T-cell (primary cell): ENCODE data around the gene ABO. TPM values are rescaled to one million over a fixed set of nuclear protein-coding genes. Genes with fewer than 3 reads are reported as not detected.
"Not testable (repeated sequence)": the region's sequence is repeated elsewhere in the genome, so short reads cannot be mapped to it uniquely, and the experiment has no call there.

Source experiments
- ATAC-seq, 4 experiments: fragments of 200-7000 bp in 3 of 4; fragments of 150-1000 bp in 1 of 4; cut with Tn5 transposase; replicated peaks in 1 of 4; 1 replicate in 3 of 4; 2 replicates in 1 of 4; pipeline ENCODE4 v1.10.0; 2021; ENCODE audit warnings: moderate library complexity in 3 of 4, mild to moderate bottlenecking in 2 of 4, moderate number of reproducible peaks in 1 of 4
- CTCF ChIA-PET, 2 donors: fragments of 300-600 bp; sonication (Branson Sonifier 250); formaldehyde crosslinking; loops; one replicate each; lab custom pipeline; 2022; ENCODE audit warnings: antibody characterized with exemption in 2 of 2; lab: Charles Lee
- POLR2A ChIA-PET, 2 donors: fragments of 300-600 bp; sonication (Branson Sonifier 250); formaldehyde crosslinking; loops; one replicate each; lab custom pipeline; 2022; ENCODE audit warnings: antibody characterized with exemption in 2 of 2; lab: Charles Lee
- DNase-seq, 35 experiments: peaks; one replicate each; pipeline versions ENCODE4 v3.0.0 to v3.0.0-alpha.2; 2013 to 2023
- H3K27ac ChIP-seq: one replicate; pipeline ENCODE4 v1.5.1; 2013; ENCODE audit warnings: low read length
- H3K27me3 ChIP-seq, 2 experiments: replicated peaks in 1 of 2; 1 replicate in 1 of 2; 2 replicates in 1 of 2; pipeline versions ENCODE4 v1.6.1 to v1.7.0; 2013; ENCODE audit warnings: low read length in 1 of 2, mixed read lengths in 1 of 2; ENCODE audit not compliant: control insufficient read depth in 2 of 2, insufficient read depth in 2 of 2; ENCODE audit errors: extremely low read depth in 1 of 2
- H3K36me3 ChIP-seq, 2 donors: 1 replicate in 1 of 2; 2 replicates in 1 of 2; pipeline versions ENCODE4 v1.6.1 to v1.7.0; 2013; ENCODE audit warnings: low read length in 1 of 2; ENCODE audit not compliant: control insufficient read depth in 2 of 2, insufficient read depth in 1 of 2; ENCODE audit errors: extremely low read depth in 1 of 2
- H3K4me1 ChIP-seq, 2 experiments: 1 replicate in 1 of 2; 2 replicates in 1 of 2; pipeline versions ENCODE4 v1.6.1 to v1.7.0; 2013; ENCODE audit warnings: low read length in 2 of 2, mixed read lengths in 1 of 2; ENCODE audit not compliant: insufficient read depth in 2 of 2, control insufficient read depth in 1 of 2; ENCODE audit errors: extremely low read depth in 1 of 2
- H3K4me3 ChIP-seq, 2 donors: 1 replicate in 1 of 2; 2 replicates in 1 of 2; pipeline versions ENCODE4 v1.5.1 to v1.7.0; 2013; ENCODE audit warnings: mild to moderate bottlenecking in 2 of 2, low read length in 1 of 2, moderate library complexity in 1 of 2; ENCODE audit not compliant: control insufficient read depth in 1 of 2; ENCODE audit errors: extremely low read depth in 1 of 2
- H3K9me3 ChIP-seq: 2 replicates; pipeline ENCODE4 v1.7.0; 2013
- H3K27ac Mint-ChIP-seq, 2 donors: one replicate each; pipeline ENCODE4 v1.8.0; 2020 to 2021; ENCODE audit warnings: mild to moderate bottlenecking in 2 of 2, mixed read lengths in 2 of 2
- H3K27me3 Mint-ChIP-seq, 2 donors: one replicate each; pipeline ENCODE4 v1.8.0; 2021 to 2022; ENCODE audit warnings: mixed read lengths in 2 of 2
- H3K36me3 Mint-ChIP-seq: one replicate; pipeline ENCODE4 v1.8.0; 2021; ENCODE audit warnings: mixed read lengths
- H3K4me1 Mint-ChIP-seq, 3 donors: one replicate each; pipeline ENCODE4 v1.8.0; 2020 to 2022; ENCODE audit warnings: mixed read lengths in 3 of 3, mild to moderate bottlenecking in 1 of 3
- H3K4me3 Mint-ChIP-seq, 3 donors: one replicate each; pipeline ENCODE4 v1.8.0; 2020 to 2022; ENCODE audit warnings: mild to moderate bottlenecking in 3 of 3, mixed read lengths in 3 of 3, moderate library complexity in 3 of 3
- H3K9me3 Mint-ChIP-seq, 3 donors: one replicate each; pipeline ENCODE4 v1.8.0; 2020 to 2022; ENCODE audit warnings: mixed read lengths in 3 of 3
- WGBS: methylation state at CpG from one replicate; pipeline ENCODE4 v1.1.5; 2013; ENCODE audit warnings: missing lambda C conversion rate; ENCODE audit not compliant: insufficient coverage; 5-methylcytosine and 5-hydroxymethylcytosine counted together
- total RNA-seq, 35 experiments: library from RNA in 6 of 35; stranded (reverse) in 6 of 35; fragments of 120-200 nt in 1 of 35; gene quantifications; one replicate each; pipeline versions ENCODE4 v1.2.1 to v1.2.4 and lab custom pipeline; 2013 to 2026

The ABO gene
- total RNA-seq, 5 donors from 2014 or later (not counting 1 experiment from before 2014, with no cell fraction given), result 0.06 to 1.8 (median 0.37) TPM; not detected in 1

DNA sequence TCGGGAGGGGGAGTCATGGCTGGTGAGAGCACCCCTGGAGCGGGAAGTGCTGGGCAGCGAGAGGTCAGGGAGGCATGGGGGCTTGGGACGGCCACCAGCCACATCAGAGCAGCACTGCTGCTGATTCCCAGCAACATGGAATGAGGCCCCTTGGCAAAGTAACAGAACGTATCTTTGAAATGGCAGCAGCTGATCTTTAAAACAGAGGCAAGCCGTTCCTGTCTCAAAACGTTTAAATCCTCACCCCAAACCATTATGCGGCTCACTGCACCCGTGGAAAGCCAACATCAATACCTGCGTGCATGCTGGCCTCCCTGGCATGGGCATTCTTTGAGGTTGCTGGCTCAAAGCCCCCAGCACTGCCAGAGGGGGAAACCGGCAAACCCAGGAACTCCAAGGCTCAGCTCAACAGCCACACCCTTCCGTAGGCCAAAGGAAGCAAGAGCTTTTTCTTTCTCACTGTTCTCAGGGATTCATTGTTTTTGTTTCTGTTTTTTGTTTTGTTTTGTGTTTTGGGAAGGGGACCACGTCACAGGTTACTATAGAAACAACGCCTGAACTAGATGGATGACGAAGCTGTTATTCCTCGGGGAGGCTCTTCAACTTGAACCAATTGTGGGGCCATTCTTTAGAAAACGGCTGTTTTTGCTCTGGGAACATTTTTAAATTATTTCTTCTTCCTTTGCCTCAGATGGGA lies 37.8 kb downstream of the ABO start:
- H3K36me3 ChIP-seq, result no peaks in the 10 kb centered on the region
- Mint-ChIP-seq H3K4me1 (peaks cover 9 to 12% (median 12%) of the 10 kb centered on the region in 3 donors), H3K27ac (peak overlapping the region in 1 of 2 donors; percentile 3), H3K4me3 (no peak overlapping the region), H3K36me3 (no peaks in the 10 kb centered on the region), H3K27me3 (peaks cover 9 to 43% of the 10 kb centered on the region in 2 donors), H3K9me3 (no peaks in the 10 kb centered on the region)
- ATAC-seq, result no peak
- H3K9me3 ChIP-seq, result no peaks in the 10 kb centered on the region
- peaks cover 0 to 56% of the 10 kb centered on the region in 2 experiments for H3K27me3 ChIP-seq
- no peak overlapping the region for H3K4me3 ChIP-seq
- peaks cover 5 to 13% of the 10 kb centered on the region in 2 experiments for H3K4me1 ChIP-seq
- no peak overlapping the region for H3K27ac ChIP-seq
- ChIA-PET POLR2A (no interaction called here), CTCF (interaction anchor here in 1 of 2 donors (0.5 kb wide), 1 partner anchor 741 kb away, joined by 3 read pairs; no protein-coding TSS in a partner anchor)
- peak in 1 of 35 experiments; percentile 16 for DNase-seq
- 78% methylated on average over 11 of the region's 17 CpGs for WGBS

GRCh38 chr9:133236291-133237034 lies 38.5 kb downstream of the ABO start:
- CTCF ChIA-PET, H3K36me3 Mint-ChIP-seq, H3K9me3 Mint-ChIP-seq, H3K27ac ChIP-seq, H3K27ac Mint-ChIP-seq, H3K9me3 ChIP-seq, POLR2A ChIA-PET, H3K36me3 ChIP-seq, H3K4me3 Mint-ChIP-seq, ATAC-seq, H3K4me3 ChIP-seq: not testable (repeated sequence)
- 83% methylated on average over 9 of the region's 19 CpGs for WGBS
- Histone ChIP-seq H3K27me3 (peaks cover 0 to 54% of the 10 kb centered on the region in 2 experiments), H3K4me1 (peaks cover 5 to 13% of the 10 kb centered on the region in 2 experiments)
- Mint-ChIP-seq H3K27me3 (peaks cover 8 to 36% of the 10 kb centered on the region in 2 donors), H3K4me1 (peaks cover 9 to 12% (median 12%) of the 10 kb centered on the region in 3 donors)
- DNase-seq, result peak in 2 of 35 experiments; percentile 4 to 11

- WGBS, result 49% methylated on average over 3 of the region's 11 CpGs
- H3K27ac Mint-ChIP-seq, result no peak overlapping the region
- CTCF ChIA-PET, result no interaction called here
- Histone ChIP-seq H3K27me3 (peaks cover 0 to 47% of the 10 kb centered on the region in 2 experiments), H3K9me3 (no peaks in the 10 kb centered on the region), H3K27ac (no peak overlapping the region), H3K4me1 (peaks cover 5 to 13% of the 10 kb centered on the region in 2 experiments), H3K4me3 (no peak overlapping the region), H3K36me3 (no peaks in the 10 kb centered on the region)
- H3K27me3 Mint-ChIP-seq, result peaks cover 8 to 30% of the 10 kb centered on the region in 2 donors
- DNase-seq (peak in 2 of 35 experiments; percentile 3 to 16), ATAC-seq (no peak)
- no peak overlapping the region for H3K4me3 Mint-ChIP-seq
- H3K9me3 Mint-ChIP-seq, result no peaks in the 10 kb centered on the region
- POLR2A ChIA-PET, result no interaction called here
- peaks cover 9 to 12% (median 12%) of the 10 kb centered on the region in 3 donors for H3K4me1 Mint-ChIP-seq
- H3K36me3 Mint-ChIP-seq, result no peaks in the 10 kb centered on the region
Measured at GRCh38 chr9:133235549-133236222, 39.3 kb downstream of the ABO start.

DNA sequence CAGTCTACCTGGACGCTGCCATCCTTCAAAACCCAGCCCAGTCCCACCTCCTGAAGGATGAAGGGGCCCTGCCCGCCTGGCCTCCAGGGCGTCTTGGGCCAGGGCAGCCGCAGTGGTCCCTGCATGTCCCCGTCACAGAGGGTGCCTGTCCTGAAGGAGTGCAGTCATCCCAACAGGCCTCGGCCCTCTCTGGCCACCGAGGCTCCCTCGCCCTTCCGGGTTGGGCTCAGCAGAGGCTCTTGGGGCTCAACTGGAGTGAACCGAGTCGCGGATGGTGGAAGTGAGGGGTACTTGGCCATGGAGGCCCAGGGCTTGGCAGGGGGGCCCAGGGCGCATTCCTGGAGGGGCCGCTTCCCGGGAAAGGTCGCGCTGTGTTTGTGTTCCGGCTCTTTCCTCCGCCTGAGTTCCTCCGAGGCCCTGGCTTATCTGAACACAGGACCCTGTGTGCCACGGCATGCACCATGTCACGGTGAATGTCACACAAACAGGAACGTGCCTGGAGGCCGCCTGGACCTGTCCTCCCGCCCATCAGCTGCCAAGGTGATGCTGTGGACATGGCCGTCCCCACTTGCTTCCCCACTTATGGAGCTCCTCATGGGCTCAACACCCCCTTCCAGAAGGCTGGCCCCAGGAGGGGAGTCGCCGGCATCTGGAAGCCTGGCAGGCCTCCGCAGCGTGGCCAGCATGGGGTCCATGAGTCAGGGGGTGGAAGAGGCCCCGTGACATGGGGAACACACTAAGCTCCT lies 40.3 kb downstream of the ABO start:
- Mint-ChIP-seq H3K27ac (no peak overlapping the region), H3K4me1 (peaks cover 9 to 12% (median 12%) of the 10 kb centered on the region in 3 donors), H3K4me3 (no peak overlapping the region), H3K9me3 (no peaks in the 10 kb centered on the region), H3K27me3 (peaks cover 8 to 27% of the 10 kb centered on the region in 2 donors), H3K36me3 (no peaks in the 10 kb centered on the region)
- Histone ChIP-seq H3K4me1 (peaks cover 5 to 13% of the 10 kb centered on the region in 2 experiments), H3K4me3 (no peak overlapping the region), H3K9me3 (no peaks in the 10 kb centered on the region), H3K36me3 (no peaks in the 10 kb centered on the region), H3K27ac (no peak overlapping the region), H3K27me3 (peaks cover 0 to 38% of the 10 kb centered on the region in 2 experiments)
- 89% methylated on average over 18 of the region's 31 CpGs for WGBS
- ChIA-PET POLR2A (no interaction called here), CTCF (no interaction called here)
- DNase-seq, result peak in 2 of 35 experiments; percentile 1 to 22
- ATAC-seq, result no peak

DNA sequence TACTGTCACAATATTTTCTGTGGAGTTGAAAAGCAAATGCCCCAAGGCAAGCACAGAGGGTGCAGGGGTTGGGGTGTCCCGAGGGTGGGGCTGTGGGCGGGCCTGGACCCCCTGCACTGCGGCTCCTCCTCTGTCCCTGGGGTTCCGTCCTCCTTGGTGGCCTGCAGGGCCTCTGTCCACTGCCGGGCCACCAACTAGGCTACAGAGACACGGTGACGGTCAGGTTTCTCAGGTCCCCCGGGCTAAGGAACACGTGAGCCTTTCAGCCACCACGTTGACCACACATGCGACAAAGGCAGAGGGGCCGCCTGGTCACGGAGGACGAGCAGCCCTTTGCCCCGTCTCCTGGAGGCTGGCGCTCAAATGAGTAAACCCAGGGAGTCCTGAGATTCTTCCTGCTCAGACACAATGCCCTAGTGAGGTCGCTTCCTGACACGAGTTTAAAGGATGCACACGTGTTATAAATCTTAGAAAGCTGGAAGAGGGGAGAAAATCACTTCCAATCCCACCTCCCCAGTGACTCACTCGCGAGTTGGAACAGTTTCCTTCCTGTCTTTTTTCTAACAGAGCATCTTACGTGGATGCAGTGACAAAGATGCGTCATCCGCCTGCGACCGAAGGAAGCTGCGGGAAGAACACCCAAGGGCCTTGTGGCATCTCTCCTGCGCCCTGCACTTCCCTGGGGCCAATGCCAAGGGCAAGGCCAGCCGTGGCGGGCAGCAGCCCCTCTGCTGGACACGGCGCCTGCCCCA lies 41.1 kb downstream of the ABO start:
- ChIA-PET POLR2A (no interaction called here), CTCF (no interaction called here)
- Mint-ChIP-seq H3K9me3 (no peaks in the 10 kb centered on the region), H3K27ac (no peak overlapping the region), H3K36me3 (no peaks in the 10 kb centered on the region), H3K27me3 (peaks cover 8 to 19% of the 10 kb centered on the region in 2 donors), H3K4me3 (no peak overlapping the region), H3K4me1 (peaks cover 2 to 9% (median 7%) of the 10 kb centered on the region in 3 donors)
- DNase-seq (peak in 2 of 35 experiments; percentile 1 to 5), ATAC-seq (no peak)
- Histone ChIP-seq H3K4me1 (peaks cover 3 to 6% of the 10 kb centered on the region in 2 experiments), H3K4me3 (no peak overlapping the region), H3K27me3 (peaks cover 0 to 30% of the 10 kb centered on the region in 2 experiments), H3K36me3 (no peaks in the 10 kb centered on the region), H3K9me3 (no peaks in the 10 kb centered on the region), H3K27ac (no peak overlapping the region)
- 84% methylated on average over 22 of the region's 32 CpGs for WGBS
